B cell (primary cell): Measurements from ENCODE around the gene AKR1B1. TPM values are rescaled to one million over a fixed set of nuclear protein-coding genes. Genes with fewer than 3 reads are reported as not detected.

ENCODE experiments used
- ATAC-seq: fragments of 200-7000 bp; cut with Tn5 transposase; one replicate; pipeline ENCODE4 v1.10.0; 2021; ENCODE audit warnings: low read depth, mild to moderate bottlenecking, moderate number of reproducible peaks, moderate library complexity
- CTCF ChIA-PET: fragments of 350-600 bp; sonication (Branson Sonifier 250); formaldehyde crosslinking; loops from one replicate; lab custom pipeline; 2021; ENCODE audit warnings: antibody characterized with exemption, inconsistent platforms; lab: Charles Lee
- POLR2A ChIA-PET: fragments of 350-600 bp; sonication (Branson Sonifier 250); formaldehyde crosslinking; loops from one replicate; lab custom pipeline; 2021; ENCODE audit warnings: antibody characterized with exemption; lab: Charles Lee
- DNase-seq: peaks from one replicate; pipeline ENCODE4 v3.0.0; 2013
- H2AFZ ChIP-seq: 2 replicates; pipeline ENCODE4 v1.6.1; 2012; ENCODE audit warnings: mild to moderate bottlenecking, low read depth, low read length; ENCODE audit not compliant: insufficient read depth, poor library complexity, severe bottlenecking
- H3K27ac ChIP-seq, 2 donors: 1 replicate in 1 of 2; 2 replicates in 1 of 2; pipeline ENCODE4 v1.5.1; 2012 to 2013; ENCODE audit warnings: low read length in 2 of 2, mild to moderate bottlenecking in 2 of 2, moderate library complexity in 1 of 2
- H3K27me3 ChIP-seq, 4 experiments: fragments of 200-600 bp in 1 of 4; sonication (generic) in 1 of 4; replicated peaks in 1 of 4; 1 replicate in 2 of 4; 2 replicates in 2 of 4; pipeline versions ENCODE4 v1.6.1 to v1.7.0; 2013 to 2016; ENCODE audit warnings: low read length in 3 of 4, mild to moderate bottlenecking in 2 of 4, mixed read lengths in 1 of 4, moderate library complexity in 1 of 4; ENCODE audit not compliant: insufficient read depth in 4 of 4, control insufficient read depth in 3 of 4; ENCODE audit errors: control extremely low read depth in 1 of 4
- H3K36me3 ChIP-seq, 2 experiments: replicated peaks in 1 of 2; 1 replicate in 1 of 2; 2 replicates in 1 of 2; pipeline versions ENCODE4 v1.6.1 to v1.7.1; 2013; ENCODE audit warnings: low read length in 1 of 2; ENCODE audit not compliant: insufficient read depth in 2 of 2, control insufficient read depth in 1 of 2; ENCODE audit errors: control extremely low read depth in 1 of 2, extremely low read depth in 1 of 2
- H3K4me1 ChIP-seq, 2 donors: fragments of 200-600 bp in 1 of 2; sonication (generic) in 1 of 2; 1 replicate in 1 of 2; 2 replicates in 1 of 2; pipeline versions ENCODE4 v1.5.1 to v1.6.1; 2013 to 2017; ENCODE audit warnings: low read length in 2 of 2; ENCODE audit not compliant: control insufficient read depth in 2 of 2, insufficient read depth in 2 of 2
- H3K4me2 ChIP-seq: replicated peaks from 2 replicates; pipeline ENCODE3; 2012; ENCODE audit warnings: mild to moderate bottlenecking, low read depth, low read length; ENCODE audit not compliant: poor library complexity, severe bottlenecking
- H3K4me3 ChIP-seq, 5 experiments: fragments of 200-600 bp in 1 of 5; sonication (generic) in 1 of 5; 1 replicate in 3 of 5; 2 replicates in 2 of 5; pipeline versions ENCODE4 v1.5.1 to v1.7.0; 2011 to 2016; ENCODE audit warnings: low read length in 4 of 5, mild to moderate bottlenecking in 4 of 5, low read depth in 2 of 5, control low read depth in 1 of 5, moderate library complexity in 1 of 5; ENCODE audit not compliant: insufficient read depth in 1 of 5; ENCODE audit errors: control extremely low read depth in 1 of 5, extremely low read depth in 1 of 5
- H3K79me2 ChIP-seq: fragments of 200-600 bp; sonication (generic); one replicate; pipeline ENCODE4 v1.6.0; 2016; ENCODE audit warnings: low read length; ENCODE audit not compliant: control insufficient read depth, insufficient read depth
- H3K9ac ChIP-seq: fragments of 200-600 bp; sonication (generic); 2 replicates; pipeline ENCODE4 v1.6.1; 2017; ENCODE audit warnings: mild to moderate bottlenecking, low read length, moderate library complexity
- H3K9me3 ChIP-seq, 3 donors: one replicate each; pipeline versions ENCODE4 v1.6.1 to v1.7.1; 2013; ENCODE audit warnings: low read length in 2 of 3; ENCODE audit not compliant: control insufficient read depth in 2 of 3, insufficient read depth in 1 of 3; ENCODE audit errors: control extremely low read depth in 1 of 3
- H4K20me1 ChIP-seq: 2 replicates; pipeline ENCODE4 v1.6.0; 2012; ENCODE audit warnings: mild to moderate bottlenecking, low read length; ENCODE audit not compliant: insufficient read depth, control insufficient read depth, poor library complexity, severe bottlenecking
- H3K27ac Mint-ChIP-seq: one replicate; pipeline ENCODE4 v1.8.0; 2021; ENCODE audit warnings: mixed read lengths
- H3K27me3 Mint-ChIP-seq: one replicate; pipeline ENCODE4 v1.8.0; 2021; ENCODE audit warnings: mixed read lengths
- H3K4me1 Mint-ChIP-seq: one replicate; pipeline ENCODE4 v1.8.0; 2021; ENCODE audit warnings: mixed read lengths
- H3K4me3 Mint-ChIP-seq: one replicate; pipeline ENCODE4 v1.8.0; 2021; ENCODE audit warnings: mixed read lengths
- H3K9me3 Mint-ChIP-seq: one replicate; pipeline ENCODE4 v1.8.0; 2022; ENCODE audit warnings: mixed read lengths; ENCODE audit not compliant: insufficient read depth
- EZH2 ChIP-seq: IDR thresholded peaks from 2 replicates; pipeline ENCODE4 v1.6.1; 2012; ENCODE audit warnings: borderline replicate concordance, low read depth, mild to moderate bottlenecking, moderate library complexity, low read length; ENCODE audit not compliant: insufficient read depth, poor library complexity, severe bottlenecking
- WGBS: methylation state at CpG from one replicate; pipeline ENCODE4 v1.1.5; 2013; ENCODE audit warnings: missing lambda C conversion rate; ENCODE audit not compliant: insufficient coverage; 5-methylcytosine and 5-hydroxymethylcytosine counted together
- intact Hi-C: fragments of 100-400 bp; cut with micrococcal nuclease; formaldehyde crosslinking; loops from one replicate; pipeline ENCODE4 v1.10.0; 2022
- polyA plus RNA-seq: library from polyadenylated mRNA; depleted of rRNA; stranded (reverse); fragments of >200 nt; gene quantifications from 2 replicates; pipeline ENCODE4 v1.2.3, GENCODE V29; 2012
- total RNA-seq, 2 donors: library from RNA; stranded (reverse); fragments of 120-200 nt in 1 of 2; gene quantifications; 1 replicate in 1 of 2; 2 replicates in 1 of 2; pipeline versions ENCODE4 v1.2.3 to v1.2.4, GENCODE V29; 2013 to 2022
- TF ChIP-seq, protein P1 (sequence below): fragments of 200-600 bp; IDR thresholded peaks from one replicate; pipeline ENCODE4 v1.8.0; 2022; ENCODE audit warnings: antibody characterized with exemption, mild to moderate bottlenecking

AKR1B1 gene
- total and polyA plus RNA-seq, 2 donors (not counting 1 experiment from before 2014, with no cell fraction given), result 82.9 to 89.6 TPM

DNA sequence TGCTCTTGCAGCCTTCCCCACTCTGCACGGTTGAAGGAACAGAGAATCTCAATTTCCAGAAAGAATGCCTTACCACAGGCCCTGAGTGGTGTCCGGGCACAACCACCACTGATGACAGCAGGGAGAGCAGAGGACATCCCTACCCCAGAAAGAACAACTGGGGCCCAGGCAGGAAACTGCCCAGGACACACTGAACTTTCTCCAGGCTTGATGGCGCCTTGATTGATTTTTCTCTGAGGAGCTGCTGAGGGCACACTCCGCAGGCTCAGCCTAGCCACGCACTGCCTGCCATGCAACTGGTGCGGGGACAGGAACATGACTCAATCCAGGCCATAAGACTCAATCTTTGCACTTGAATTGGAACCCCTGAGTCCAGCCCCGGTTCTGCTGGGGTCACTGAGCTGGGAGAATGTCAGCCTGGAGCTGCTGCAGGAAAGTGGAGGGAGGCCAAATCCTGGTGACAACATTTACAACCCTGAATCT, 5.9 kb downstream of the AKR1B1 start:
- 96% methylated on average over 6 of the region's 7 CpGs for WGBS
- POLR2A ChIA-PET, result interaction anchor here (1.1 kb wide), 1 partner anchor 19 kb away, joined by 3 read pairs; no protein-coding TSS in a partner anchor
- H3K4me1 Mint-ChIP-seq, result peaks cover 43% of the 10 kb centered on the region
- Histone ChIP-seq H2AFZ (no peak overlapping the region), H3K4me3 (no peak overlapping the region), H3K9ac (no peak overlapping the region), H3K27ac (no peak overlapping the region), H3K36me3 (peaks cover 0 to 31% of the 10 kb centered on the region in 2 experiments), H3K4me1 (peaks cover 17% of the 10 kb centered on the region in 2 donors), H3K4me2 (no peak overlapping the region), H4K20me1 (peaks cover 13% of the 10 kb centered on the region), H3K27me3 (no peaks in the 10 kb centered on the region), H3K79me2 (peaks cover 55% of the 10 kb centered on the region), H3K9me3 (no peaks in the 10 kb centered on the region)
- H3K9me3 Mint-ChIP-seq, result no peaks in the 10 kb centered on the region
- no peak overlapping the region for H3K4me3 Mint-ChIP-seq
- H3K27me3 Mint-ChIP-seq, result no peaks in the 10 kb centered on the region
- intact Hi-C loops, result no loop called here
- TF ChIP-seq, protein P1, sequence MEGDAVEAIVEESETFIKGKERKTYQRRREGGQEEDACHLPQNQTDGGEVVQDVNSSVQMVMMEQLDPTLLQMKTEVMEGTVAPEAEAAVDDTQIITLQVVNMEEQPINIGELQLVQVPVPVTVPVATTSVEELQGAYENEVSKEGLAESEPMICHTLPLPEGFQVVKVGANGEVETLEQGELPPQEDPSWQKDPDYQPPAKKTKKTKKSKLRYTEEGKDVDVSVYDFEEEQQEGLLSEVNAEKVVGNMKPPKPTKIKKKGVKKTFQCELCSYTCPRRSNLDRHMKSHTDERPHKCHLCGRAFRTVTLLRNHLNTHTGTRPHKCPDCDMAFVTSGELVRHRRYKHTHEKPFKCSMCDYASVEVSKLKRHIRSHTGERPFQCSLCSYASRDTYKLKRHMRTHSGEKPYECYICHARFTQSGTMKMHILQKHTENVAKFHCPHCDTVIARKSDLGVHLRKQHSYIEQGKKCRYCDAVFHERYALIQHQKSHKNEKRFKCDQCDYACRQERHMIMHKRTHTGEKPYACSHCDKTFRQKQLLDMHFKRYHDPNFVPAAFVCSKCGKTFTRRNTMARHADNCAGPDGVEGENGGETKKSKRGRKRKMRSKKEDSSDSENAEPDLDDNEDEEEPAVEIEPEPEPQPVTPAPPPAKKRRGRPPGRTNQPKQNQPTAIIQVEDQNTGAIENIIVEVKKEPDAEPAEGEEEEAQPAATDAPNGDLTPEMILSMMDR, result no peak
- TF ChIP-seq EZH2, result no peak
- CTCF ChIA-PET, result interaction anchor here (0.9 to 1.9 kb wide), 2 partner anchors 20 to 532 kb away, joined by 3 to 9 read pairs; no protein-coding TSS in a partner anchor
- H3K27ac Mint-ChIP-seq, result no peak overlapping the region
- ATAC-seq (no peak), DNase-seq (no peak)

DNA sequence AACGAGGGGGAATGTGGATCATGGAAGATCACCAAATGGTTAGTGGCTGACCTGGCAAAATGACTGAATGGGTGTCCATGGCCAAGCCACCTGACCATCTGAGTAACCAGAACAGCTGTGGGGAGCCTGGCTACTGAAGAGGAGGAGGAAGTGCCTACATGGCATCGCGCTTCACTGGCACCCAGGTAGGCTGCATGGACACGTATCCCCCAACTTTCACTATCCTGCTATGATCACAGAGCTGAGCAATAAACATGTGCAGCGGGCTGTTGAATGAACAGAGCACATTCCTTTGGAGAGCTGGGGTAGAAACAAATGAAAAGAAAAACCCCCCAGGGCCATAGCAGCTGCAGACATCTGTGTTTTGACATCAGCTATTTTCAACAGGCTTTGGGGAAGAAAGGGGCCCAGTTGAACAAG, 6.5 kb downstream of the AKR1B1 start:
- Histone ChIP-seq H3K27ac (no peak overlapping the region), H3K36me3 (peaks cover 0 to 37% of the 10 kb centered on the region in 2 experiments), H3K9me3 (no peaks in the 10 kb centered on the region), H3K4me3 (no peak overlapping the region), H3K79me2 (peaks cover 49% of the 10 kb centered on the region), H3K4me2 (no peak overlapping the region), H3K9ac (no peak overlapping the region), H3K27me3 (no peaks in the 10 kb centered on the region), H3K4me1 (peaks cover 11 to 12% of the 10 kb centered on the region in 2 donors), H2AFZ (no peak overlapping the region), H4K20me1 (peaks cover 13% of the 10 kb centered on the region)
- Mint-ChIP-seq H3K4me3 (no peak overlapping the region), H3K27ac (no peak overlapping the region), H3K9me3 (no peaks in the 10 kb centered on the region), H3K4me1 (peaks cover 37% of the 10 kb centered on the region), H3K27me3 (no peaks in the 10 kb centered on the region)
- CTCF ChIA-PET, result interaction anchor here (1.9 kb wide), 1 partner anchor 20 kb away, joined by 9 read pairs; no protein-coding TSS in a partner anchor
- DNase-seq (no peak), ATAC-seq (no peak)
- POLR2A ChIA-PET, result no interaction called here
- no peak for TF ChIP-seq EZH2
- TF ChIP-seq, protein P1, result no peak
- intact Hi-C loops, result no loop called here
- 85% methylated on average over 2 of the region's 5 CpGs for WGBS
